ENCODE measurements around the gene GARIN5B.
"Not testable (repeated sequence)": the region's sequence is repeated elsewhere in the genome, so short reads cannot be mapped to it uniquely, and the experiment has no call there.

Gene GARIN5B

DNA sequence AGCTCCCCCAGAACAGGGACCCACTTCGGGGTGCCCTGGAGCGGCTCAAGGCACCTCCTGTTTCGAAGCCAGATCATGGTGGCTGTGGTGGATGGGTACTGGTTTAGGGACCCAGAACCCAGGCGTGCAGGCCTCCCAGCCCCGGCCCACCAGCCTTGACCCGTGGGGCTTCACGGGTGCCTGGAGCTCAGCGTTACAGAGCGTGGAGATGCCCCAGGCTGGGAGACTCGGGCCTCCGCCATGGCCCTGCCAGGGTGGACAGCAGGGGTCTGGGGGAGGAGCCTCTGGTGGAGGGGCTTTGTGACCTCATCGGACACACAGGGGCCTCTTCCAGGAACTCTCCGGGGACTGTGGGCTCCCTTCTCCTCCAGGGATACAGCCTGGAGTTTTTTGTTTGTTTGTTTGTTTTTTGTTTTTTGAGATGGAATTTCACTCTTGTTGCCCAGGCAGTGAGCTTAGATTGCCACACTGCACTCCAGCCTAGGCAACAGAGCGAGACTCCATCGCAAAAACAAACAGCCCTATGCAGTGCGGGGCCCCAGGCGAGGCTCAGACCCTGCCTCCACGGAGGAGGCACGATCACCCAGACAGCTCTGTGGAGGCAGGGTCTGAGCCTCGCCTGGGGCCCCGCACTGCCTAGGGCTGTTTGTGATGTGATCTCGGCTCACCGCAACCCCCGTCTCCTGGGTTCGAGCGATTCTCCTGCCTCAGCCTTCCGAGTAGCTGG, at the start of gene GARIN5B:
Gene GARIN5B (minus strand): TSS at position 271 of the 727 bp plus-strand sequence. CDS start 194 bp downstream, at position 77.
- no peak for DNase-seq

DNA sequence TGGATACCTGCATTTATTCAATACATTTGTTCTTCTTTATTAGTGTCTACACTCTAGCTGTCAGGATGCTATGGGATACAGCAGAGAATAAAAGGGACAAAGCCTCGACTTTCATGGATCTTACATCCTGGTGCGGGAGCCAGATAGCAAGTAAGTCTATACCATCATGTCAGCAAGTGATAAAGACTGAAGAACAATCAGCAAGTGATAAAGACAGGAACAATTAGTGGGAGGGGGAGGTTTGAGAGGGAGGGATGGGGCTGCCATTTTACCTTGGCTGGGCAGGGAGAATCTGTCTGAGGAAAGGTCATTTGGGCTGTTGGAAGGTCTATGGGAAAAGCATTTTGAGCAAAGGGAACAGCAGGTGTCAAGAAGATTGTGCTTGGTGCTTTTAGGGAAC, 47.1 kb upstream of the GARIN5B start:
- DNase-seq = no peak

DNA sequence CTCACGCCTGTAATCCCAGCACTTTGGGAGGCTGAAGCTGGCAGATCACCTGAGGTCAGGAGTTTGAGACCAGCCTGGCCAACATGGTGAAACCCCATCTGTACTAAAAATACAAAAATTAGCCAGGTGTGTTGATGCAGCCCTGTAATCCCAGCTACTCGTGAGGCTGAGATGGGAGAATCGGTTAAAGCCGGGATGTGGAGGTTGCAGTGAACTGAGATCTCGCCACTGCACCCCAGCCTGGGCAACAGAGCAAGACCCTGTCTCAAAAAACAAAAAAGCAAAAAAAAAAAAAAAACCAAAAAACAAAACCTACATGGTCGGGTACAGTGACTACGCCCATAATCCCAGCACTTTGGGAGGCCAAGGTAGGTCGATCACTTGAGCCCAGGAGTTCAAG, 46.1 kb upstream of the GARIN5B start:
- DNase-seq = not testable (repeated sequence)

DNA sequence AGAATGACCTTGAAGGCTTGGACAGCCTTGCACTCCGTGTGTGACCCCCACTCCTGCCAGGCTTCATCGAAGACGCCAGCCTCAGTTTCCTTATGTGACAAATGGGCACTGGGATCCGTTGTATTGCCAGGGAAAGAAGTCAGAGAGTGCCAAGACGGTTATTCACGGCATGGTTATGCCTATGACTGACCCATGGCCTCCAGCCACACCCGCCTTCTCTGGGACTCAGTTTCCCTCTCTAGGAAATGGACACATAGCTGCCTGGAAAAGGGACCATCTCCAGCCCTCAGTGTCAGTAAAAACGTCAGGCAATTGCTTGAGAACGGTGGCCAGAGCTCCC, 45.4 kb upstream of the GARIN5B start:
- DNase-seq = no peak

DNA sequence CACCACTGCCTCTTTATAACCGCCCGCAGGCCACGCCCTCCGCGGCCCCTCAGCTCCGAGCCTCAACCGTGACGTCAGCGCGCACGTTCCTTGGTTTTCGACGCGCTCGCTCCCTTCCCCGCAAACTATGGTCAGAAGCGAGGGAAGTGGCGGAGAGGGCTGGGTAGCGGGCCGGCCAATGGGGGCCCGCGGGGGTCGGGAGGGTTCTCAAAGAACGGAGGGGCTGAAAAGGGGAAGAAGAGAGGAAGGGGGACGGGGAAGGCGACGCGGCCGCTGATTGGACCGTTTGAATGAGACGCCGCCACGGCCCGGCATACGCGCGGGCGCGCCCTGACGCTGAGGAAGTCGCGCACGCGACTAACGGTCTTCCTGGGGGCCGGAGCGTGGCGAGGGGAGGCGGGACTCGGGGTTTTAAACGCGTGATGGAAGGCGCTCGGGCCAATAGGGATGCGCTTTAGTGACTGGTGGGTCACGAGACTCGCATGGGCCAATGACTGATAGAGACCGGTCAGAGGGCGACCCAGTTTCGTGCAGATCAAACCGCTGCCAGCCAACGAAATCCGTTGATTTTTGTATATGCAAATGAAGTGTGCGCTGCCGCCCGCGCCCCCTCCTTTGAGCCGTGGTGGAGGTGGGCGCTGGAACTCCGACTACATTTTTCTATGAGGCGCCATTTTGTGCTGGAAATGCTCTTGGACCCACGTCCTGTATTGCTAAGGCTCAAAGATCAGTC, 44.9 kb upstream of the GARIN5B start:
- peak; percentile 87 for DNase-seq

DNA sequence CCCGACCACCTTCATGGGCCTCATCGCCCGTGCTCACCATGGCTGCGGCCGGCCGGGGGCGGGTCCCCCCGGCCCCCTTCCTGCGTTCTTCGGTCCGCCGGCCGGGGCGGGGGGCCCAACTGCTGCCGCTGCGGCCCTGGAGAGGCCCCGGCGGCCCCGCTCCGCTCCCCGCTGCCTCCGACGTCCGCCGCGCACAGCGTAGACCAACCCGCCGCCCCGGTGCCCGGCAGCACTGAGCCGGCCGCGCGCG, 44.4 kb upstream of the GARIN5B start, which contains the start of gene UBE2S:
Gene UBE2S (minus strand): TSS at position 239 of the 250 bp plus-strand sequence. CDS start 199 bp downstream, at position 40.
- not testable (repeated sequence) for DNase-seq

DNA sequence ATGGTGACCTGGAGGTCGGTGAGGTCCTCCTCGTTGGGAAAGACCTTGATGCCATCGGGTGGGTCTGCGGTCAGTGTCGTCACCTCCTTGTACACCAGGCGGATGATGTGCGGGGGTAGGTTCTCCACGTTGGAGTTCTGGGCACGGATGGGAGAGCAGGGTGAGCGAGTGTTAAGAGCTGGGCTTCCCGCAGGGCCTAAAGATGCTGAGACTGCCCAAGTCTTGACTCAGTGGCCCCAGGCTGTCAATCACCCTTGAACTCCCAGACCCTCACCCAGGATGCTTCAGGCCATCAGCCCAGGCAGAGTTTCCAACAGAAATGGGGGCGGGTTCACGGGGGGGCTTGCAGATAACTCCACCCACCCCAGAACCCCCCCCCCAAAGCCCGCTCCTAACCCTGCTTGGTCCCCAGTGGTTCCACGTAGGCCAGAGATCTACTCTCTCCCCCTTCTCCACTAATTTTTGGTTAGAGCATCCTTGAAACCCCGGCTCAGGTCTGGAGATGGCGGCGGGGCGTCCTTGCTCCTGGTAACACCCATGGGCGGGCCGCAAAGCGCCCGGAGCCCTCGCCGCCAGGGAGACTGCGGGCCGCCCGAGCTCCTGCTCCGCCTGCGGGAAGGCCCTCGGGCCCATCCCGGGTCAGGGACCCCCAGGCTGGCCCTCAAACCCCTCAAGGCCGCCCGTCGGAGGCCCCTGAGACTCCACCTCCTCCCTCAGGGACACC, 43.9 kb upstream of the GARIN5B start:
- no peak for DNase-seq

DNA sequence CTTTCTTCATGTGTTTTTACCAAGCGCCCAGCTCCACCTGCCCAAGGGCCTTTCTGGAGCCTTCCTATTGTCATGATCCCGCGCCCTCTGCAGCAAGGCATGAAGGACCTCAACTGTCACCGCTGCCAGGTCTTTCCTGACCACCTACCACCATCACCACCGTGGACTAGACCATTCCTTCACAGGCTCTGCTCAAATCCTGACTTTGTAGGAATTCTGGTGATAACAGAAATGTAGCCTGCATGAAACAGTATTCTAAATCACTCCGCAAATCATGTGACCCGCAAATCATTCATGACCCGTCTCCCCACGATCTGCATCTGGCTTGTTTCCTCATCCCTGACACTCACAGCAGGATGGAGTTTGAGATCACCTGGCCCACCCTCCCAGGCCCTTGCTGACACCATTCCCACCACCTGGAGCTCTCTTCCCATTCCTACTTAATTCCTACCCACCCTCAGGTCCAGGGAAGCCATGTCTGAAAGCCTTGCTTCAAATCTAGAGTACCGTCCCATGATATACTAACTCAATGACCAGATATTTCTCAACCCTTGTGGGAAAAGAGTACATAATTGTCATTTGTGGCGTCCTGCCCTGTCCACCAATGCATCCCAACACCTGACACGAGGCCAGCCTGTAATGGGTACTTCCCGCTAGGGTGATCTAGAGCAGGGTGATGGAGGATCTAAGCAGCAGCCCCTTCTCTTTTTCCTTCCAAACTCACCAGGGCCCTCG, 43.2 kb upstream of the GARIN5B start:
- no peak for DNase-seq

DNA sequence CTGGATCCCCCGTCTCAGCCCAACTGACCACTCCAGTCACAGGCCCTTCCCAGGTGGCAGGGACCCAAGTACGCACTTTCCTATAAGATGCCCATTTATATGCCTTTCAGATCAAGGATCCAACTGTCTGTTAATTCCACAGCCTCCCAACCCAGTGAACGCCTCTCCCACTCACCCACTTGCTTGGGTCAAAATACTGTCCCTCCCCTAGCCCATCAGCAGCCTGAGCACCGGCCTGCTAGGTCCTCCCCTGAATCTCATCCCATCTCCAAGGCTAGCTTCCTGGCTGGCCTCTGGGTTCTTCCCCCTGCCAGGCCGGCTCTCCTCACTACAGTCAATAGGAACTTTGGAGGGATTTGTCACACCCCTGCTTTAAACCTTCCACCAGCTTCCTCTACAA, 42.6 kb upstream of the GARIN5B start:
- DNase-seq = no peak

DNA sequence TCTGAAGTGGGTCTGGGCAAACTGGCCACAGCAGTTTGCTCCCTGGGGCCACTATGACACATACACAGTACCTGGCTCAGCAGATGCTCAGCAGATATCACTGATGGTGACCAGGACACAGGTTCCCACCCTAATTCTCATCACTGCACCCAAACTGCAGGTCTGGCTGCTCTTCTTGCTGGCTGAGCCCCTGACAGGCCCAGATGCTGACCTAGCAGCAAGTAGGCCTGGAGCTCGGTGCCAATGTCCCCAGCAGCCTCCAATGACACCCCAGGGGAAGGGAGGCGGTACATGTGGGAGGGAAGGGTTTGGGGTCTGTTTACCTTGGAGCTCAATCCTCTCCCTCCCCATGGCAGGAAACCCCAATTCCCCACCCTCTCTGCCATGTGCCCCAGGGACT, 39.4 kb upstream of the GARIN5B start:
- no peak for DNase-seq

DNA sequence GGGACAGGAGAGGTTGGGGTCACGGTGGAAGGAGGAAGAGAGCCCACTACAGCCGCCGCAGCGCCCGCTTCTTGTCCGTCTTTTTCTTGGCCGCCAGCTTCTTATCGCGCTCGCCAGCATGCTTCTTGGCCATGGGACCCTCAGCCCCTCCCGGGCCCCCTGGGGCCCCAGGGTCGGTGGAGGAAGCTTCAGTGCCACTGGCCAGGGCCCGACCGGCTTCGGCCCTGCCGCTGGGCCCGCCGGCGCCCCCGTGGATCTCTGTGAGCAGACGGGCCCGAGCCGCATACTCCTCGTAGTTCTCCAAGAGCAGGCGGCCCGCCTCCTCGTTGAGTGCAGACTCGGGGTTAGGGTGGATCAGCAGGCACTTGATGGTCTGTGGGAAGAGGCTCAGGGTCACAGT, 38.3 kb upstream of the GARIN5B start:
- not testable (repeated sequence) for DNase-seq

DNA sequence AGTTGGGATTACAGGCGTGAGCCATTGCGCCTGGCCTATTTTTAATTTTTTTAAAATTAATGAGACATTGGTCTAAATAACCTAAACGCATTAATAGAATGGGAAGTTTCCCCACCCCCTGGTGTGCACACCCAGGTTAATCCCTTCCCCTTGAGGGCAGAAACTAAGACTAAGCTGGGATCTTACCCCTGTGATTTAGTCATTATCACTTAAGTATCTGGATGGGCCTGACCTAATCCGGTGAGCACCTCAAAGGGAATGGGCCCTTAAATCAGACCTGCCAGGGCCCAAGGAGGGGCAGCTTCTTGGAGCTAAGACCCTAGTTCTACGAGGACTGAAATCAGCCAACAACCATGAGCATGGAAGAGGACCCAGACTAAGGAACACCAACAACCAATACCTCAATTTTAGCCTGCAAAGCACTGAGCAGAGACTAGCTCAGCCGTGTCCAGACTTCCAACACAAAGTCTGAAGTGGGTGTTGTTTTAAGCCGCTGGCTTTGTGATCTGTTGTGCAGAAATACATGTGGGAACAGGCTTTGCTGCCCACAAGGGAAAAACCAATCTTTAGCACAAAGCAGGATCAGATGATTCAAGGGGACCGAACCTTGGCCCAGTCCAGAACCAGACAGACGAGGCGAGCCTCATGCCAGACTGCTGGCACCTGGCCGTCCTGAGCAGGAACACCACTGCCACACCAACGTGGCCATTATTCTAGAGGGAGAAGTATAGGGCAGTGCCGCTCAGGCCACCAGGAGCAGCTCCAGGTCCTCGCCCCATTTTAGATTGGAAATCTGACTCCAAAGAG, 37.4 kb upstream of the GARIN5B start:
- DNase-seq = no peak

DNA sequence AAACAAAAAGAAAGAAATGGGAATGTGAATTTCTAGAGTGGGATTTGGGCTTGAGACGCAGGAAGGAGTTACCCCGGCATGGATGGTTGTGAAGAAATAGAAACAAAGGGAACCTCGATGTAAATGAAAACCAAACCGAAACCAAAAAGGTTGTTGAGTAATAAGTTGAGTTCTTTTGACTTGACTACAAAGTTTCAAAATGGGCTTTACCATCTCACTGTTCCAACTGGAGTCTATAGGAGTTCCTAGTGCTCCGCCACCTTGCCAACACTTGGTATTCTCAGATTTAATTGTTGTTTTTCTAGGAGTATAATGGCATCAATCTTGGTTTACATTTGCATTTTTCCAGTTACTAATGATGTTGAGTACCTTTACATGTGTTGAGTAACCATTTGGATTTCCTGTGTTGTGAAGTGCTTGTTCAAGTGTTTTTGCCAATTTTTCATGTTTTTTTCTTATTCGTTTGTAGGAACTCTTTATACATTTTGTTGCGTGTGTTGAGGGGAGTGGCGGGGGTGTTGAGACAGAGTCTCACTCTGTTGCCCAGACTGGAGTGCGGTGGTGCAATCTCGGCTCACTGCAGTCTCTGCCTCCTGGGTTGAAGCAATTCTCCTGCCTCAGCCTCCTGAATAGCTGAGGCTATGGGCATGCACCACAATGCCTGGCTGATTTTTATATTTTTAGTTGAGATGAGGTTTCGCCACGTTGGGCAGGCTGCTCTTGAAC, 35.3 kb upstream of the GARIN5B start:
- no peak for DNase-seq

DNA sequence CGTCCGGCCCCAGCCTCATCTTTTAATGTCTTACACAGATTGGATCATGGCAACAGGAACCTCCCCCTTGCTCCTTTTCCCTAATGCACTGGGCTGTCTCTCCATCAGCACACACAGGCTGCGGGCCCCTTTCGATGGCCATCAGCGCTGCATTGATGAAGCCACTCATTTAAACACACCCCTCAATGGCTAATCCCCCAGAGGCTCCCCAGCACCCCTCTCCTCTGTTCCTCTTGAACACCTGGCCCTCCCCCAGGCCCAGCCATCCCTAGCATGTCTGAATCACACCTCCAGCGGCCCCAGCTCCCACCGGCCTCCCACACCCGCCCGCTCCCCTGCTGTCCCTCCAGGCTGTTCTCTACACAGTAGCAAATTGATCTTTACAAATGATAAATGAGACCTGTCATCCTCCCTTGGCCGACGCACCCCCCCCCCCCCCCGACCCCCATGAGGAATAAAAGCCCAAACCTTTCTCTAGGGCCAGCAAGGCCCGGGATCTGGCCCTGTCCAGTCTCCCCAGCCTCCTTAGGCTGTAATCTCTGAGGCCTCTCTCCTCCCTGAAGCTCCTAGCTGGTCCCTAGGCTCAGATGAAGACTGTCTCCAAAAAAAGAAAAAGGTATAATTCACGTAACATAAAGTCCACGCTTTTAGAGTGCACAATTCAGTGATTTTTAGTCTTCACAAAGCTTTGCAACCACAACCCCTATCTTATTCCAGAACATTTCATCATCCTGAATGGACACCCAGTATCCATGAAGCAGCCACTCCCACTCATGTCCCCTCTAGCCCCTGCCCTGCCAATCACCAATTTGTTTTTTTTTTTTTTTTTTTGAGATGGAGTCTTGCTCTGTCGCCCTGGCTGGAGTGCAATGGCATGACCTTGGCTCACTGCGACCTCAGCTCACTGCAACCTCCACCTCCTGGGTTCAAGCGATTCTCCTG, 30.0 kb upstream of the GARIN5B start:
- no peak for DNase-seq

DNA sequence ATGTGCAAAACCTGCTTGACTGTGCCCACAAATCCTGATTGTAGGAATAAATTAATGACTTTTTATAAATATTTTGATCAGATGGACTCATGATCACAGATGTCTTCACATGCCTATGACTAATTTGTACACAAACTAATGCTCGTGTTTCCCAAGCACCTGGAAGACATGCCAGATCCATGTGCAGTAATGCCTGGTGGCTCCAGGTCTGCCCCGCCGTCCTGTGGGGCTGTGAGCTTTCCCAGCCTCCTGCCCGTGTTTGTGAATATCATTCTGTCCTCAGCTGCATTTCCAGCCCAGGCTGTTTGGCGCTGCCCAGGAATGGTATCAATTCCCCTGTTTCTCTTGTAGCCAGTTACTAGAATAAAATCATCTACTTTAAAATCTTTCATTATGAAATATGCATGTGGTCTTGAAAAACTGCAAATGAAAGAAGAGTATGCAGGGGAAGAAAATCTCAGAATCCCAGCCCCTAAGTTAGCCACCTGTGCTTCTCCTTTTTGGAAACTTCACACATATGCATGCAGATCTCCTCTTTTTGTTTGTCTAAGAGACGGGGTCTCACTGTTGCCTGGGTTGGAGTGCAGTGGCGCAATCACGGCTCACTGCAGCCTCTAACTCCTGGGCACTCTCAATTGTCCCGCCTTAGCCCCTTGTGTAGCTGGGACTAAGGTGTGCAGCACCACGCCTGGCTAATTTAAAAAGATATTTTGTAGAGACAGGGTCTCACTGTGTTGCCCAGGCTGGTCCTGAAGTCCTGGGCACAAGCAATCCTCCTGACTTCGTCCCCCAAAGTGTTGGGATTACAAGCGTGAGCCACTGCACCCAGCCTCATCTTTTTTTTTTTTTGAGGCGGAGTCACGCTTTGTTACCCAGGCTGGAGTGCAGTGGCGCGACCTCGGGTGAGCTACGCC, 28.9 kb upstream of the GARIN5B start:
- no peak for DNase-seq

DNA sequence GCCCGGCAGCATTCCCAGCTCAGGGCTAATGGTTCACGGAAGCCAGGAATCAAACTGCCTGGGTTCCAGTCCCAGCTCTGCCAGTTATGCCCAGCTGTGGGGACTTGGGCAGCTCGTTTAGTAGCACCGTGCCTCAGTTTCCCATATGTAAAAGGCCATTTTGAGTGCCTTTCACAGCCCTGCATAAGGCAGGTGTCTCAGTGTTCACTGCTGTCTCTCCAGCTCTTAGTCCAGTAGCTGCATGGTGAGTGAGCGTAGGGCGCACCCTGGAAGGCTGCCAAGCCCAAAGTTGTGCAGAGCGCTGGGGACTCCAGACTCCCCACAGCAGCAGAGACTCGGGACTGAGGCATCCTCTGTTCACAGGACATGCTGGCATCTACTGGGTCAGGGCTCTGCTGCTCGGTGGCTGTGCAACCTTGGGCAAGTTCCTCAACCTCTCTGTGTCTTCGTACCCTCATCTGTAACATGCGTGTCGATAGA, 28.2 kb upstream of the GARIN5B start:
- DNase-seq = no peak

DNA sequence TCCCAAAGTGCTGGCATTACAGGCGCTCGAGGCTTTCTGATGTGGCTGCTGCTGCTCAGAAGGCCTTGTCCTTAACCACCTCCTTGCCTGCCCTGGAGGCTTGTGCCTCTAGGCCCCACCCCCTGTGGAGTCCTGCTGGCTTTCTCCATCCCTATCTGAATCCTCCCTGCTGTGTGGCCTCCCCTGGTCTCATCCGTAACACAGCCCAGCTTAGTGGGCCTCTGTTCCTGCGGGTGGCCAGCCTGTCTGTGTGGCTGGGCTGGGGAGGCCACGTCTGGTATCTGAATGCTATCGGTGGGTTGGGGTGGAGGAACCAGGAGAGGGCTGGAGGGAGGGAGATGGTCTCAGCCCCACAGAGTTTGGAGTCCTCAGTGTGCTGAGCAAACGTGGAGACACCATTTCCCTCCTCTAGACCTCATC, 27.4 kb upstream of the GARIN5B start:
- no peak for DNase-seq

DNA sequence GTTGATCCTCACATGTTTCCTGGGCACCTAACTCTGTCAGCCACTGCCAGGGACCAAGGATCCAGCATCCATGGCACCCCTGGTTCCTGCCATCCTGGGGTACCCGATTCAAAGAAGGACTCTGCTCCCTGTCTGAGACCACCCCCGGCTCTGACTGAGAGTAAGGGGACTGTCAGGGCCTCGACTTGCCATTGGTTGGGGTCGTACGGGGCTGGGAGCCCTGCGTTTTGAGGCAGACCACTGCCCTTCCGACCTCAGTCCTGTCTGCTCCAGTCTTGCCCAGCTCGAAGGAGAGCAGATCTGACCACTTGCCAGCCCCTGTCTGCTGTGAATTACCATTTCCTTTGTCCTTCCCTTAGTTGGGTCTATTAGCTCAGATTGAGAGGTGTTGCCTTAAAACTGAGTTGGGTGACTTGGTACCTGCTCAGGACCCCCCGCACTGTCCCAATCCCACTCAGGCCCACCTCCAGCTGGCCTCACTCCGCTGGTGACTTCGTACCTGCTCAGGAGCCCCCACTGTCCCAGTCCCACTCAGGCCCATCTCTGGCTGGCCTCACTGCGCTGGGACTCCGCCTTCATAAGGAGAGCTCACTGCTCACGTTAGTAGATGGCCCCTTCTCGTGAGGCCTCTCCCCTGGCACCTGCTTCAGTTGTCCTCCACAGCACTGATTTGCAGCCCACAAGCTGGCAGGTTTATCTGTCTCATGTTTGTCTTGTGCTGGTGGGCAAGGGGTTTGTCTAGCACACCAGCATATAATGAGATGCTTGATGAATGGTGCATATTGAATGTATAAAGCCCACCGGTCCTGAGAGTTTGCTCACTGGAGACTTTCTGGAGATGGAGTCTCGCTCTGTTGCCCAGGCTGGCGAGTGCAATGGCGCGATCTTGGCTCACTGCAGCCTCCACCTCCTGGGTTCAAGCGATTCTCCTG, 26.6 kb upstream of the GARIN5B start:
- no peak for DNase-seq
